AG20443 (cell line): Measurements from ENCODE around the gene RASGEF1C.

Experiments
- DNase-seq: peaks from one replicate; pipeline ENCODE4 v3.0.0; 2012; ENCODE audit warnings: low spot score, mixed read lengths

Gene RASGEF1C

DNA sequence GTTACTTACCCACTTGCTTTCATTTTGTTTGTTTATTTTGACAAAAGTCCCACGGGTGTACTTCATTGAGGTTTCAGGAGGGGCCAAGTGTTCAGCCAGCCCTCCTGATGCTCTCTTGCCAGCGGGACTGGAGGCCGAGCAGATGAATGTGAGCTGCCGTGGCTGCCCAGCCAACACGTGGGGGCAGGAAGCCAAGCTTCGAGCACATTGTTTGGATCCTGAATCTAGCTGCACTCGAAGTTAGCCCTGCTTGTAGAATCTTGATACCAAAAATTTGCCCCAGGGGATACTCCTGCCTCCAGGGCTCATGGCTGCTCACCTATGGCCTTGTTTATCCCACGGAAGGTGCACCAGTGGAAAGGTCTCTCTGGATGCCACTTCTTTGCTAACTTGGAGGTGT, 49.3 kb downstream of the RASGEF1C start:
- DNase-seq: no peak

DNA sequence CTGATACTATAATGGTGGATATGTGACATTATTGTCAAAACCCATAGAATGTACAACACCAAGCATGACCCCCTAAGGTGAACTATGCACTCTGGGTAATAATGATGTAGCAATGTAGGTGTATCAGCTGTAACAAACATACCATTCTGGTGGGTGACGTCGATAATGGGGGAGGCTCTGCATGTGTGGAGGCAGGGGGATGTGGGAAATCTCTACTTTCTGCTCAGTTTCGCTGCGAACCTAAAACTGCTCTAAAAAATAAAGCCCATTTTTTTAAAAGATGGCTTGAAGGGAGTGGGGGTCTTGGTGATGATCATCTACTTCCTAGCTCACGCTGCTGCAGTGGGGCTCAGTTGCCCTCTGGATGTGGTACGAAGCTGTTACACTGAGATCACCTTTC, 51.1 kb downstream of the RASGEF1C start:
- DNase-seq: no peak

DNA sequence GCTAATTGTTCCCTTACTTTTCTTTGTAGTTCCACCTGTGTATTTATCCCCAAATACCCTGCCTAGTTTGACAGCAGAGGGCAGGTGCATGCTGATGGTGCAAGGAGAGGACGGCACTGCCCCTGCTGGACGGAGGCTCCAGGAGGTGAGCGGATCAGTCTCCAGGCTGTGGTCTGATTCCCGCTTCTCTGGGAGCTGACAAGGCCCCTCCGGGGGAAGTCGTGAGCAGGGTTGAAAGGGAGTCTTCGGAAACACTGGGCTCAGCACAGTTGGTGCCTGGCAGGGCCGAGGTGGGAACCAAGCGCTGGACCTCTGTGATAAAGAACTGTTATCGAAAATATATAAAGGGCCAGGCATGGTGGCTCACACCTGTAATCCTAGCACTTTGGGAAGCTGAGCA, 52.9 kb downstream of the RASGEF1C start:
- no peak for DNase-seq

DNA sequence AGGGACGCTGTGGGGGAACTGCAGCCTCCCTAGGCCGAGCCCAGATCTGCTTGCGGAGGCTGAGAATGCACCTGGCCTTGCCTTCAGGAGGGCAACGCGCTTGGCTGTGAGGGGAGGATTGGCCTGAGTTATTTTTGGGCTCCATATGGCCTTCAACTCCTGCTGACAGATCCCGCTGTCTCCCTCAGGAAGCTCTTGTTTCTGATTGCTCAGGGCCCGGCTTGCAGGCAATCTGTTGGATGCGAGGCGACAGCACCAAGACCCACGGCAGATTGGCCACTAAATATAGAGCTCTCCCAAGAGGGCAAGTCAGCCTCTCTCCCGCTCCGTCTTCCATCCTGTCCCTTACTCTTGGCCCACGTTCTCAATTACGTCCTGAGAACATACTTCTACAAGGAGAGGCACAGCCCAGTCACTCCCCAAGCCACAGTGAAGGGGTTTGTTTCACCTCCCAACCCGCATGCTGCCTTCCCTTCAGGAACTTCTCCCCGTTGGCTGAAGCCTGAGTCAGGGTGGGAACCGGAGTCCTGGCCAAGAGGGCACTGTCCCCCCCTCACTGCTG, 53.6 kb downstream of the RASGEF1C start:
- DNase-seq: no peak

DNA sequence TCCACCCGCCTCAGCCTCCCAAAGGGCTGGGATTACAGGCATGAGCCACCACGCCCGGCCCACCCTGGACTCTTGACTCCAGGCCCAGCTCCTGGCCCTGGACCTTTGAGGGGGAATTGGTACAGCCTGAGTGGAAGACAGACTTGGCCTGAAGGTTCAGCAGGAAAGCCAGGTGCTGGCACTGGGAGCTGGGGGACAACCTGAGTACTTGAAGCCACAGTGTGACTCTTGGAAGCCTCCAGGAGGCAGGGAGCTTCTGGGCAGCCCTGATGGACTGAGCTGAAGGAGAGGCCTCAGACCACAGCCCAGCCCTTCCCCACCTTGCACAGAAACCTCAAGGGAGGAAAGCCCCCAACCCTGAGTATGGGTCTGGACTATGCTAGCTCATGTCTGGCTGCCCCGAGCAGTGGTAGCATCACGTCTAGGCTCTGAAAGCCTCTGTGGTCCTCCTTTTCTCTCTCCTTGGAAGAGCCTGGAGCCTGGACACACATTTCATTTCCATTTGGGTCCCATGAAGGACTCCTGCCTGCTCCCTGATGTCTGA, 54.1 kb downstream of the RASGEF1C start:
- DNase-seq: no peak

DNA sequence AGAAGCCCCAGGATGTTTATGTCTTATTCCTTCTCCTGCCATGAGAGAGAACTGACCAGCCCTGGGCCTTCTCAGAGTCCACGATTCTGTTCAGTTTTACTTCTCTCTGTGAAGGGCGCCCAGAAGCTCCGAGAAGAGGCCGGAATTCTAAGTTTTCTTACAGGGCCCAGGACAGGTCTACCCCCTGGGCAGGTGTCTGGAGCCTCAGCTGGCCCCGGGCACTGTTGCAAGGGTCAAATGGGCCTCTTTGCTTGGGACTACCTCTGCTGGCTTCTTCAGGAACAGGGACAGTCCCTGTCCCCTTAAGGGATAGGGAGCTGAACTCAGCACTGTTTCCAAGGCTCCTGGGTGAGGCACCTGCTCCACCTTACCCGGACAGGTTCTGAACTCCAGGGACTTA, 55.0 kb downstream of the RASGEF1C start:
- no peak for DNase-seq

DNA sequence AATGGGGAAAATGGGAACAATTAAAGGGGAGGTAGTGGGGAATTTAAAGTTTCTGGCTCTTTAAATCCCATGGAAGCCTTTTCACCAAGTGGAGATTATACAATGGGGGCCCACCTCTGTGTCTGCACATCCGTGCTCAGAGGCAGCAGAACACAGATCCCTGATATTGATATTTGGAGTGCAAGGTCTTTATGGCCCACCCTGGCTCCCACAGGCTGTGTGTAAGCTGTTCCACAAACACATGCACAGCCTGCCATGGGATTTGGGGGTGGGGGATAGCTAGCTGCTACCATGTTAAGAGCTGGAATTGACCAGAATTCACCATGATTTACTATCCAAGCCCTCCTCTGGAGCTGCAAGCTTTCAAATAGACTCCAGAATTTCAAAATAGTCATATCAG, 55.9 kb downstream of the RASGEF1C start:
- DNase-seq: no peak

DNA sequence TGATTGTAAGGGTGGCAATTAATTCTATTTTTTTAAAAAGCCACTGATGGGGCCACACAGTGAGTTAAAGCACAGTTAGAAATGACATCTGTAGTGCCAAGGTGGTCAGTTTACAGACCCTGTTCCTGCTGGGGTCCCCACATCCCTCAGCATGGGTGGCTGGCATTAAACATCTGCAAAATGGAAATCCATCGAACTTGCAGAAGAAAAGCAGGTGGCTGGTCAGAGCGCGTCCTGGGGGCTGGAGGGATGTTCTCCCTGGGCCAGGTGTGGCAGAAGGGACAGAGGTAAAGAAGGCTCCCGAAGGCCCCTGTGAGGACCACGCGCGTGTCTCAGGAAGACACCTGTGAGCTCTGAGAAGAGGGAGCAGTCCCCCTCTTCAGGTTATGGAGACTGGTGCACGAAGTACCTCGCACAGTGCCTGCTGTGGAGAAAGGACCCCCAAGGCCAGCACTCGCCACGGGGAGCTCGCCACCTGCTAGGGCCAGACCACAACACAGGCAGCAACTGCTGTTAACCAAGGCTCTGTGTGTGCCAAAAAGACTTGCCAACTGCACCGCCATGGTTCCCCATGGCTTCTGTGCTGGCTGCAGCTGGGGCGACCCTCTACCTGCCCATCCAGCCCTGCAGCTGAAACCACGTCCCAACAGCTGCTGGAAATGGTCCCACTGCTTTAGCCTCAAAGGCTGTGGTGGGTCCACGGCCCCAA, 65.2 kb downstream of the RASGEF1C start:
- DNase-seq: peak; percentile 4

DNA sequence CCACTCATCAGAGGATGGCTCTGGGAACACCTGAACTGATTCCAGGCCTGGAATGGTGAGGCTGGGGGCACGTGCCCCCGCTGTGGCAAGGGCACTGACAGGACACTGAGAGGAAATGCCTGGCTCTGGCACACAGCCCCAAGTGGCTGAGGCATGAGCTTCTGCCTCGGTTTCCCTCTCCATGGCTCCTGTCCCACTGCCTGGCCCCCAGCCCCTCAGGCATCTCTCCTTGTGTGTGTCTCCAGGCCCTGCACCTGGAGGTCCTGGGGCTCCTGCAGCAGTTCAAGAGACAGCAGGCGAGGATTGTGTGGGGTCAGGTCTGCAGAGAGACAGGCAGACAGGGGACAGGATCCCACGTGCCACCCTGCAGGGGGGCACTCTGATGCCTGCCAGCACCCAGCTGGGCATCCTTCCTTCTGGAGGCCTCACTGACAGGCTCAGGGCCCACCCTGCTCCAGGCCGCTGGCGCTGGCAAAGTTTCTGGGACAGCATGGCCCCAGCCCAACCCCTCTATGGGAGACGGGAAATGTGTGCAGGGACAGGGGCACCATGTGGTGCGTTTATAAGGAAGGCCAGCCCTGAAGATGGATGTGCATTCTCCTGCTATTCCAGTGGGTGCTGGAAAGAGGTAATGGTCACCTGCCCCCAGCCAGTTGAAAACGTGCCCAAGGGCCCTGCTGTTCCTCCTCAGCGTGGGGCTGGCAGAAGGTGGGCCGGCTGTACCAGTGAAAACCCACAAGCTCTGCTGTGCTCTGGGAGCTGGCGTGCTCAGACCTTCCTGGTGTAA, 66.0 kb downstream of the RASGEF1C start:
- peak; percentile 5 for DNase-seq

DNA sequence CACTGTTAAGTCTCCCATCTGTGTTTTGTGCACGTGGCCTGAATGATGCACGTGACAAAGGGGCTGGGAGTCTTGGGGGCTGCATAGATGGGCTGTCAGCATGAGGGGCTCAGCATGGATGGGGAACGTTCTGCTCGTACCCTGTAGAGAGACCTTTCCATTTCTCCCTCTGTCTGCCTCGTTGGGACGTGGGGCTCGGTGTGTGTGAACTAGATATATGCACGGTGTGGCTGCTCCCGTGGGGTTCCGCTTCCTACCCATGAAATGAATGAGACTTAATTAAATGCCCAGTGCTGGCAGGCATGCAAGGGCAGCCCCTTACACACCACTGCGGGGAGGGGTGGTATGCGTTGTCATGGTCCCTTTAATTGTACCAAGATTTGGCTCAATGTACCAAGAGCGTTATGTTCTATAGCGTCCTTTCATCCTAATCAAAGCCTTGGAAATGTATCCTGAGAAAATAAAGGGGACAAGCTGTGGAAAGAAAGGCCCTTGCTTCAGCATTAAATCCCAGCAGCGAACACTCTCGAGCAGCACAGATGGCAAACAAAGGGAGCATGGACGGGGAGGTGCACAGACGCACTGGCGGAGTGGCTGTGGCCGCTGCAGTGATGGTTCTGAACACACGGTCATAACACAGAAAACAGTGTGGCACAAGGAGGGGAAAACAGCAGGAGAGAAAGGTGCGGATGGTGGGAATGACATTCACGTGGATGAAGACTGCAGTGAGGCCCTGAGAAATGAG, 66.8 kb downstream of the RASGEF1C start:
- peak; percentile 7 for DNase-seq

DNA sequence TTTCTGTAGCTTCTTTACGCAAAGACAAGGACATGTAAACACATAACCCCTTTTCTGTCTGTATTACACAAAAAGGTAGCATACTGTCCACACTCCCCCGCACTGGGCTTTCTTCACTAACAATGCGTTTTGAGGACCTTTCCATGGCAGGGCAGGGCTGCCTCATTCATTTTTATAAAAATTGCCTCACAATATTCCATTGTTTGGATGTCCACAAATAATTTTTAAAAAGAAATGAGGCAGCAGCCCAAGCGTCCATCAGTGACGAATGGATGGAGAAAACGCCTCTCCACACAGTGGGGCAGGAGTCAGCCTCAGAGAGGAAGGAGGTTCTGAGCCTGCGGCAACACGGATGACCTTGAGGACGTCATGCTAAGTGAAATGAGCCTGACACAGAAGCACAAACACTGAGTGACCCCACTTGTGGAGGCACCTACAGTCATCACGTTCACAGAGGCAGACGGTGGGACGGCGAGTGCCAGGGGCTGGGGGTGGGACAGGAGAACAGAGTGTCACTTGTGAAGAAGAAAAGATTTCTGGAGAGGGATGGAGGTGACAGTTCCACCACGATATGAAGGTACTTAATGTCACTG, 67.8 kb downstream of the RASGEF1C start:
- DNase-seq: no peak

DNA sequence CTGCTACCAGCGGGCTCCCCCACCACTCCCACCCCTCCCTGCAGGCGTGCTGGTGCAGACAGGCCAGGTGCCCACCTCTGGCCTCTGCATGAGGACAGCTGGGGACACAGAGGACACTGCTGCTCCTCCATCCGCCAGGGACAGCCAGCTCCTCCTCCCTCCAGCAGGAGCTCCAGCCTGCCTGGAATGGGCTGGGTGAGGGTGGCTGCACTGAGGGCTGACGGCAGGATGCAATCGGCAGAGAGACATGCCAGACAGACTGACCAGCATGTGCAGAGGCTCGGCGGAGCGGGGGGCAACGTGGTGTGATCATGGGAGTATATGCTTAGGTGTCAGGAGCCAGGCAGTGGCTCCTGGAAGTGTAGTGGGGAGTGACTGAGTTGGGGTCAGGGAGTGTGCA, 68.4 kb downstream of the RASGEF1C start:
- DNase-seq: no peak

DNA sequence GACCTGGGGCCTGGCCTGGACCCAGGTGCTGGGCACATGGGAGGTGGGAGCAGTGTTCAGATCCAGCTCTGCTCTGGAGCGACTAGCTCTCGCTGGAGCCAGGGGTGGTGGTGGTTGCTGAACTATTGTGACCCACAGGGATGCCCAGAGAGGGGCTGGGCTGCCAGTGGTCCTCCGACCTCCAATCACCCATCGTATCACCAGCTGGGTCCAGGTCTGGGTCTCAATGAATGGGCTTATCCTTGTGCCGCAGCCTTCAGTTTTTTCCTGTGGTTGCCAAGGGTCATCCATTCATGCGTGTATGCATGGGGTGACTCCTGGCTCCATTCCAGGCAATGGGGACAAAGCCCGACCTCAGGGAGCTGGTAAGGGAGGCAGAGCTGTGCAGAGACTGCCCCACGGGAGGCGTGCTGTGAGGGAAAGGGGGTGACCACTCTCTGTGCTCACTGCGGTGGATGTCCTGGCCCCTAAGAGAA, 68.9 kb downstream of the RASGEF1C start:
- DNase-seq: no peak

DNA sequence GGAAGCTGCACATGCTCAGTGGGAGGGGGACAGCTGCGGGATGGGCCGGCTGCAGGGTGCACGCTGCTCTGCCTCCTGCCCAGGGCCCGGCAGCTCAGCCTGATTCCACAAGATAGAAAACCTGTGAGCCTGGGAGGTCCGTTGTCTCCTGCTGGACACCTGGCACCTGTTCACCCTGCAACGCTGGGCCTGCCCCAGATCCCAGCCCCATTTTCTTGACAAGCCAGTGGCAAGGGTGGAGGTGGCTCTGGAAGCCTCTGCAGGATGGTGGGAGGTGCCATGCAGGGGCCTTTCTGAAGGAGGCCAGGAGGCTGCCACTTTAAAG, 69.3 kb downstream of the RASGEF1C start:
- DNase-seq: no peak

DNA sequence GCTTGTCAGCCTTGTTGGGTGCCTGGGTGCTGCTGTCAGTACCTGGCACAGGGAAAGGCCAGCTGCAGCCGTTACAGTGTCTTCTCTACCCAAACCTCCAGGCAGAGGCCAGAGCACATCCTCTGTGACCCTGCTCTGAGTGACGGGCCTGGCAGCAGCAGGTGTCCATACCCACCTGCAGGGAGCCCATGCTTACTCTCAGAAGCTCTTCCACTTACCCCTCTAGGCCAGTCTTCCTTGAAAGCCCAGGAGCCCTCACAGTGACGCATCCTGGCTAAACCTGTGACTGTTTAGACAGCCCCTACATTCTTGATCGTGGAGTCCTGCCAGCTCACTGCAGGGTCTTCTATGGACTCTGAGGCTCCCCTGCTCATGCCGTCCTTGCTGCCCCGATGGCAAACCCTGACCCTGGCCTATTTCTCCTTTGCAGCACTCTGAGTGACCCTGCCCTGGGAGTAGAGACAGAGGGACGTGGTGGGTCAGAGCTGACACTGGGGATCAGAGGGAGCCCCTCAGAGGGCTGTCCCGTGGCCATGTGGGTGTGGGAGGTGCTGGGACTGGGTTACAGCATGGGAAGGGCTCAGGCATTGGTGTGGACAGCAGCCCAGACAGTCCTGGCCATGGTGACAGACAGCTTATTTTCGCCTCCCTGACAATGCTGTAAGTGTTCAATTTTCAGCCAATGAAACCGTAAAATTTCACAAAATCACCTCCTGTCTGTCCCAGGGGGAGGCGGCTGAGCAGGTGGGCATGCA, 69.9 kb downstream of the RASGEF1C start:
- no peak for DNase-seq

DNA sequence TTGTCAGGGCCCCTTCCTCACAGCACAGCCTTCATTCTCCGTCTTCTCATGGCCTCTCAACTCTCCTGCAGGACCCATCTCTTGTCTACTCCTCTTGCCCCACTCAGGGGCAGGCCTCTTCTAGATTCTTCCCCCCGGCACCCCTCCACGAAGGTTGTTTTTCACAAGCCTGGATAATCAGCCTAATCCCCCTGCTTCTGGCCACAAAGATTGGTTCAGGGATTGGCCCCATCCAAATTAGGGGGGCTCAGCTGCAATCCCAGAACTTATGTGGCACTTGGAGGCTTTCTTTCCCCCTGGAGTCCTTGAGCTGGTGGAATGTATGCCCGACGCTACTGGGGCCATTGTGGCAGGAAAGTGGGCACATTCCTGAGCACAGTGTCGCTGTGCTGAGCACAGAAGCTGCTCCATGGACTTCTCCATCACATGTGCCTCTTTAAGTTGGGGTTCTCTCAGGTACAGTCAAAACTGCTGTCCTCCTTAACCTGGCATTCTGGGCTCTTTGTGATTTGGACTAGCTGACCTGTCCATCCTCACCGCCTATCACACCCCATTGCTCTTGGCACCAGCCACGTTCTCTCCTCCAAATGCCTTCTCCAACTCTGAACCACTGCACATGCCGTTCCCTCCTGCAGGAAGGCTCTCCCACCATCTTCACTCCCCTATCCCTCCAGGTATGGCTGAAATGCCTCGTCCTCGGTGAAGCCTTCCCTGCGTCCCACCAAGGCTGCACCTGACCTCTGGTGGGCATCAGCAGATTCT, 70.6 kb downstream of the RASGEF1C start:
- no peak for DNase-seq

DNA sequence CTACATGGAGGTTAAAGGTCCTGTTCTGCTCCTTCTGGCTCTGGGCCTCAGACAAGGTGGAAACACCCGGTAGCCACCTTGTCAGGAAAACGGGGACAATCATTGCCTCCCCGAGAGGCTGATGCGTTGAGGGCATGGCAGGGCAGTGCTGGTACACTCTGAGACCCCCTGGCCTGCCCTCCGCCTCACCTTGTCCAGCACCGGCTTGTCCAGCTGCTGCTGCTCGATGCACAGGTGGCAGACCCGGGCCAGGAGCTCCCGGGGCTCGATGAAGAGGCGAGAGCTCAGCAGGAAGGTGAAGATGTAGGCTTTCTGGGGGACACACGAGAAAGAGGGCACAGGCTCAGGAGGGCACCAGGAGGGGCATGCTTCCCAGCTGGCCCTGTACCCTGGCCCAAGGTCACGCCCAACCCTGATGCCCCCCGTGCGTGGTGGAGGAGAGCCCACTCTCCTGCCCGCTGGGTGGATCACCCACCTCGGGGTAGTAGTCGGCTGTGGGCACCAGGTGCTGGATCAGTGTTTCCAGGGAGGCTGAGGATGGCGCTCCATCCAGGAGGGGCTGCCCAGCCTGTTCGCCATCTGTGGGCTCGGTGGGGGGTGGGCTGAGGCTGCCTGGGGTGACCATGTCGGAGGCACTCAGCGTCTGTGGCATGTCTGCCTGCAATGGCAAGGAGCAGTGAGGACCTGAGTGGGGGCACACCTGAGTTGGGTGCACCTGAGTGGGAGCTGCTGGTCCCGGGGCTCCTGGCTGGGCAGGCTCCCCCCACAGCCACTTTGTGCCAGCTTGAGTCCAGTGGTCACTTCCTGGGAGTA, 71.4 kb downstream of the RASGEF1C start:
- no peak for DNase-seq

DNA sequence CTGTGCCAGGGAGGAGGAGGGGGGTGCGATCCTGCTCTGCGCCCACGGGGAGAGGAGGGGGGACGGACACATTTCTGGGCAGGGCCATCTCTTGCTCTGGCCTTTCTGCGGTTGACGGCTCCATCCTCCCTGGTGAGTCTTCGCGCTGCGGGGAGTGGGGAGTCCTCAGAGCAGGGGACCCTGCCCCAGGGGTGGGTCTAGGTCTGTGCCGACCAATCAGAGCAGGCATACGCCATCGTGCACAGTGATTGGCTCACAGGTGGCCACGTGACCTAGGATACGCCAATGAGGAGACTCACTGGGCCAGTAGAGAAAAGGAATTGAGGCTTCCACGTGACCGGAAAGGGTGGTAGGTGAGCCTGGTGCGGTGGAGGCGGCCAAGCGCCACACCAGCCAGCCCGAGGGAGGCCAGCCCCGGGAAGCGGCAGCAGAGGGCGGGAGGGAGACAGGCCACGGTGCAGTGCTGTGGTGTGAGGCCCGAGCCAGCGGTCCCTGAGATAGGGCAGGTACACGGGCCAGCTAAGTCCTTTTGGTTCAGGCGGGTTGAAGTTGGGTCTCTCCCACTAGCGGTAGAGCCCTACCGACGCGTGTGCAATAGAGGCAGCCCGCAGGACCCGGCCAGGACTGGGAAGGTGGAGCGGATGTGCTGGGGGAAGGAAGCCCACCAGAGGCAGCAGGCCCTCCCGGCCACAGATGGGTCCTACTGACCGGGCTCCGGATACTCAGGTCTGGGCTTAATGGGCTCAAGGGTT, 72.2 kb downstream of the RASGEF1C start:
- DNase-seq: no peak
